Activated CD8-positive, alpha-beta memory T cell treated with anti-CD3 and anti-CD28 coated beads for 36 hours (primary cell): ENCODE measurements around the gene CHMP6. TPM values are rescaled to one million over a fixed set of nuclear protein-coding genes. Genes with fewer than 3 reads are reported as not detected.

Experiments used
- CTCF ChIA-PET: fragments of 350-600 bp; sonication (Branson Sonifier 250); formaldehyde crosslinking; loops from one replicate; lab custom pipeline; 2021; ENCODE audit warnings: antibody characterized with exemption; lab: Charles Lee
- POLR2A ChIA-PET: fragments of 350-600 bp; sonication (Branson Sonifier 250); formaldehyde crosslinking; loops from one replicate; lab custom pipeline; 2021; ENCODE audit warnings: antibody characterized with exemption; lab: Charles Lee
- total RNA-seq, 2 experiments: library from RNA; stranded (reverse); gene quantifications; one replicate each; pipeline ENCODE4 v1.2.3, GENCODE V29; 2021

The CHMP6 gene
- total RNA-seq, 2 experiments from 2014 or later = 25.6 TPM

DNA sequence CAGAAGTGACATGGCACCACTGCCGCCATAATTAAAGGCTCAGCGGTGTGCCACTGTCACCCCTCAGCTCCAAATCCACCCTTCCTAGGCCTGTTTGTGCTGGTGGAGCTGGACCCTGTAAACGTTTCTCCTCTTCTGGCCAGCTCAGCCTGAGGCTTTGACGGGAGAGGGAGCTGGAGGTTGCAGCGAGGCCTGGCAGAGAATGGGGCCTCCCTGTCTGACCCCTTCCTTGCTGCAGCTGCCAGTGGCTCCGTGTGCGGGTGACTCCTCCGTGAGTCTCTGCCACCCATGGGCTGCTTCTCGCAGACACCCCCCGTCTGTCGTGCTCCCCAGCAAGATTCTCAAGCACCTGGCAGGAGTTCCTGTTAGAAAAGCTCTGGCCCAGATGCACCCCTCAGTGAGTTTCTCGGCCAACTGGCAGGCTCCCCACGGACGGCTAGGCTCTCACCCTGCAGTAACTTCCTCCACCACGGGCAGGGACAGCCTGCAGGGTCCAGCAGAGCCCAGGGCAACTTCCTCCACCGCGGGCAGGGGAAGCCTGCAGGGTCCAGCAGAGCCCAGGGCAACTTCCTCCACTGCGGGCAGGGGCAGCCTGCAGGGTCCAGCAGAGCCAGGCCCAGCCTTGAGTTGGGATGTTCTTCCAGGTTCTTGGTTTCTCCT, 4.7 kb upstream of the CHMP6 start:
- POLR2A ChIA-PET = no interaction called here
- CTCF ChIA-PET = interaction anchor here (1.0 to 3.3 kb wide), 2 partner anchors 108 to 115 kb away, joined by 3 to 8 read pairs; no protein-coding TSS in a partner anchor

DNA sequence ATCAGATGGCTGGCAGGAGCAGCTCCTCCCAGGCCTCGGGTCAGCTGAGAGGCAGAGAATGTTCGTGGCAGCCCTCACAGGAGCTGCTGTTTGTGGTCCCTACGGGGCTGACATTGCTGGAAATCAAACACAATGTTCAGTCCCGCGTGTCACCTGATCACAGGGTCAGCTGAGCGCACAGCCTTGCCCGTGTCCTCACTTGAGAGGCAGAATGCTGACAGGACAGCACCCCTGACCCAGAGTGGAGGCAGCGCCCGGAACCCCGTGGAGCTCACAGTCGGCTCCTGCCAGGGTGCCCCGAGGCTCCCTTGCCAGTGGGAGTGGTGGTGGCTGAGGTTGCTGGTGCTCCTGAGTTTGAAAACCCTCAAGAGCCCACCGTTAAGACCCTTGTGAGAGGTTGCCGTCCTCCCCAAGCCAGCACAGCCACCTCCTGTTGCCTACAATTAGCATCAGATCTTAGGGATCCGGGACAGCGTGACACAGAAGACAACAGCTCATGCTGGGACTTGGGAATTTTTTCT, 3.6 kb upstream of the CHMP6 start:
- ChIA-PET CTCF (interaction anchor here (0.8 to 3.3 kb wide), 6 partner anchors 34 to 561 kb away, joined by 3 to 8 read pairs (median 4); no protein-coding TSS in a partner anchor), POLR2A (no interaction called here)

- ChIA-PET CTCF (interaction anchor here (0.8 to 3.3 kb wide), 8 partner anchors 17 to 562 kb away, joined by 3 to 8 read pairs (median 4); no protein-coding TSS in a partner anchor), POLR2A (interaction anchor here (1.0 kb wide), 1 partner anchor 562 kb away, joined by 3 read pairs; no protein-coding TSS in a partner anchor)
Measured at GRCh38 chr17:80989586-80989913, 2.1 kb upstream of the CHMP6 start.

DNA sequence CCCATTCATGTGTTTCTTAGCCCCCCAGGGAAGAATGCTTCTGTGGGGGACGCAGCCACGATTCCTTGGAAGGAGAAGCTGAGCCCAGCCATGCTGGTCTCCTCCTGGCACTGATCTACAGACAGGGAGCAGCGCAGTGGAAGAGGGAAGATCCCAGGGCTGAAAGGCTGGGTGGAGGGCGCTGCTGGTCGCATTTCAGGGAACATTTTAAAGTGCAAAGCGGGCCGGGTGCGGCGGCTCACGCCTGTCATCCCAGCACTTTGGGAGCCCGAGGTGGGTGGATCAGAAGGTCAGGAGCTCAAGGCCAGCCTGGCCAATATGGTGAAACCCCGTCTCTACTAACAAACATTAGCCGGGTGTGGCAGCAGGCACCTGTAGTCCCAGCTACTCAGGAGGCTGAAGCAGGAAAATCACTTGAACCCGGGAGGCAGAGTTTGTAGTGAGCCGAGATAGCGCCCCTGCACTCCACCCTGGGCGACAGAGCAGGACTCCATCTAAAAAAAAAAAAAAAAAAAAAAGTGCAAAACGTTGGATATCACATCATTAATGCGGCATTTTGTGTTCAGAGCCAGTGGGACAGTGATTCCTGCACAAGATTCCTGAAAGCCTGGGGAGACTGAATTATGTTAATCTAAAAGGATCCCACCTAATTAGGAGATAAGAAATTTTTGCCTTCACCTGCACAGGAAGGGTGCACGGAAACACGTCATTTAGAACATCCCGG, 558 bp upstream of the CHMP6 start:
- ChIA-PET CTCF (interaction anchor here (0.6 to 1.4 kb wide), 5 partner anchors 10 to 622 kb away, joined by 3 to 4 read pairs (median 3); no protein-coding TSS in a partner anchor), POLR2A (interaction anchor here (0.6 to 1.3 kb wide), 4 partner anchors 27 to 421 kb away, joined by 3 to 5 read pairs (median 4); partner anchors contain the start of gene CEP131)

DNA sequence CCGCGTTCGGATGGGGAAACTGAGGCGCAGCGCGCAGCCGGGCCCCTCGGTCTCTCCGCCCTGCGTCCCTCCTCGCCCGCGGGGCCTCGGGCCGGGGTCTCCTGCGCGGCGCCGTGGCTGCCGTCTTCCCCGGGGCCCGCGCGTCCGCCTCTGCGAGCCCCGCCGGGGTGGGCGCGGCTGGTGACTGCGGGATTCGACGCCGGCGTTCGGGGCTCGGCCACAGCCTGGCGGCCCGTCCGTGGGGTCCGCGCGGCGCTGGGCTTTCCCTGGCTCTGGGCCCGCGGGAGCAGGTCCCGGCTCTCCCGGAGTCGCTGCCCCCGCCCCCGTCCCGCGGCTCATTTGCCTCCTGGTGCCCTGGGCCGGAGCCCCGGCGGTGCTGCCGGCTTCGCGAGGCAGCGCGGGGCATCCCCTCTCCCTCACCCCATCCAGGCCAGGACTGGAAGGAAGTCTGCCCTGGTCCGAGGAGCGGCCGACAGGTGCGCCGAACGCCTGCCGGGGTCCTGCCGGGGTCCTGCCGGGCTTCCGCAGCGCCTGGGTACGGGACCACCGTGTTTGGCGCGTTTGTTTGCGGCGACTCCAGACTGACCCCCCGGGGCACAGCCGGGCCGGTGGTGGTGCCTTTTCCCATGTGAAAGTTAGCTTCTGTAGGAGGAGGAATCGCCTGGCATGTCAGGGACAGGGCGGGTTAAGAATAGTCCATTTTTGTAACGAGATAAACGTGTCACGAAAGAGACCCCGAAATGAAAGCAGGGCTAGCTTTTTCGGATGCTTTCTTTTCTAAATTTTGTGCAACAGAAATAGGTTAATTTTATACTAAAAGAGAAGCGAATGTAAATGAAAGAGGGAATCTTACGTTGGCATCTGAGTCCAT, 671 bp downstream of the CHMP6 start:
- CTCF ChIA-PET = interaction anchor here (1.1 kb wide), 1 partner anchor 577 kb away, joined by 3 read pairs; the partner anchor contains the start of gene ENDOV
- POLR2A ChIA-PET = interaction anchor here (1.0 to 1.3 kb wide), 2 partner anchors 26 to 231 kb away, joined by 3 to 5 read pairs; partner anchors contain the start of gene CEP131

DNA sequence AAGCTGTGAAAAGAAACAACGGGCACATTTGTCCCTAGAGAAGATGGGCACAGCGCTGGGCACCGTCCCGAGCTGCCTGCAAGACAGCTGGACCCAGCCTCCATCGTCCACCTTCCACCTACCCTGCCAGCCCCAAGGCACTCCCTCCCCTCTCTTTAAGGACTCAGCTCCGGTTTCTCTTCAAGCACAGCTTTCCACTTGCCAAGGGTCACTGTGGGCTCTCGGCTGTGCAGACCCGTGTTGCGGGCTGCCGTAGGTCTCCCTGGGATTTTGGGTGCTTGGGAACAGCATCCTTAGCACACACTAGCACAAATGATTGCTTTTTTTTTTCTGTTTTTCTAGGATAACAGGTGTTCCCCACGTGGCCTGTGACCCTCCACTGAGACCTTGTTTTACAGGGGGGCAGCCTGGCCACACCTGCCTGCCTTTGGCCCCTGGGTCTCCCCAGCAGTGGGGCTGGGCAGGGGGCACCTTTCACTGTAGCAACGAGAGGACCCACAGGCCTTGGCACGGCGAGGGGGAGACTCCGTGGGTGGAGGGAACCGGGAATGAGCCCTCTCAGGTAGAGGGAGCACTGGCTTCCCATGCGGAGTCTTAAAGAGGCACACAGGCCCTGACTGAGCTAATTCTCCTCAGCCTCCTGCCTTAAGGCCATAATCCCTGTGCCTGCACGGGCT, 1.4 kb downstream of the CHMP6 start:
- POLR2A ChIA-PET = no interaction called here
- CTCF ChIA-PET = interaction anchor here (1.1 kb wide), 1 partner anchor 578 kb away, joined by 3 read pairs; the partner anchor contains the start of gene ENDOV

GRCh38 chr17:80995131-80995530, 3.5 kb downstream of the CHMP6 start:
- ChIA-PET CTCF (interaction anchor here (1.7 kb wide), 1 partner anchor 107 kb away, joined by 6 read pairs; no protein-coding TSS in a partner anchor), POLR2A (interaction anchor here (0.5 kb wide), 1 partner anchor 275 kb away, joined by 5 read pairs; no protein-coding TSS in a partner anchor)

- CTCF ChIA-PET = no interaction called here
- POLR2A ChIA-PET = no interaction called here
Measured at GRCh38 chr17:80996422-80997305, 5.0 kb downstream of the CHMP6 start.

DNA sequence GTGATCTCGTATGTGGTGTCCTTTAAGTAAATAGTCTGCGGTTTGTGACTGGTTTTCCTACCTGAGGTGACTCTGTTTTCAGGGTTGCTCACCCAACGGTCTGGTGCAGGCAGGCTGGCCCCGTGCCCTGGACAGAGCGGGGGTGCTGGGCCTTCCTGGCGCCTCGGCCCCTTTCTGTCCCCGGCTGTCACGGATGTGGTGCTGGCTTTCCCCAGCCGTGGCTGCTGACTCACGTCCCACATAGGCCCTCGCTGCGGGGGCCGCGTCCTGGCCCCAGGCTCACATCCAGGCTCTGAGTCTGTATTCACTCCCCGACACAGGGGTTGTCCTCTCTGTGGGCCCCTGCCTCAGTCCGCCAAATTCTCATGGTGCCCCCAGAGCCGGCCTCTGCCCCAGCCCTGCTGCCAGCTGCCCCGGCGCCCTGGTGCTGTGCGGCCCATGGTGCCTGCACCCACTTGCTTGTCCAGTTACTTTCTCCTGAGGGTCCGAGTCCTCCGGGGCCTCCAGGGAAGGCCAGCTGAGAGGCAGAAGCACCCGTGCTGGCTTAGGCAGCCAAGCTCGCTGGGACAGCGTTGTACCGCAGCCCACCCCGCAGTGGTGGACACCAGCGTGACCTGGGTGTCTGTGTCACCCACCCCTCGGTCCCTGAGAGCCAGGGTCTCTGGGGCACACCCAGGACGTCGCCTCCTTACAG, 5.9 kb downstream of the CHMP6 start:
- ChIA-PET CTCF (no interaction called here), POLR2A (no interaction called here)

DNA sequence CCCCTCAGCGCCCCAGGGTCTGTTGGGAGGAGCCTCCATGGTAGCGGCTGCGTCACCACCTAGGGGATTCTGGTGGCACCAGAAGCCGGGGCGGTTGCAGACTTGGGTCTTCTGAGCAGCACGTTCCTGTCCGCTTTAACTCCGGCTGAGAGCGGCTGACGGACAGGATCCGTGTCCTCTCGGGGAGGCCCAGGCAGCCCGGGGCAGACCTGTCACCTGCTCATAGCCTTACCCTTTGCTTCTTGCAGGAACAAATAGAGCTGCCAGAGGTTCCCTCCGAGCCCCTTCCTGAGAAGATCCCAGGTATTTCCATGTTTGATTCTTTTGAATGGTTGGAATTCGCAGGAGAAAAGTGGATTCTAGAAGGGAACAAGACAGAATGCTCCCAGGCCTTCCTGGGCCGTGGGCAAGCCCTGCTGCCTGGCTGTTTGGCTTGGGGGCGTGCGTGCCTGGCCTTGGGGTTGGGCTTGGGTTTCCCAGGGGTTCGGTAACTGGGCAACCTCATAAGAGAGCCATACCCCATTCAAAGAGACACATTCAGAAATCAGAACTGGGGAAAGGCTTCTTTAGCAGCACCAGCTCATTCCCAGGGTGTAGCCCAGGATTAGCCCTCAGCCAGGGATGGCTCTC, 6.6 kb downstream of the CHMP6 start:
- POLR2A ChIA-PET = no interaction called here
- CTCF ChIA-PET = no interaction called here

DNA sequence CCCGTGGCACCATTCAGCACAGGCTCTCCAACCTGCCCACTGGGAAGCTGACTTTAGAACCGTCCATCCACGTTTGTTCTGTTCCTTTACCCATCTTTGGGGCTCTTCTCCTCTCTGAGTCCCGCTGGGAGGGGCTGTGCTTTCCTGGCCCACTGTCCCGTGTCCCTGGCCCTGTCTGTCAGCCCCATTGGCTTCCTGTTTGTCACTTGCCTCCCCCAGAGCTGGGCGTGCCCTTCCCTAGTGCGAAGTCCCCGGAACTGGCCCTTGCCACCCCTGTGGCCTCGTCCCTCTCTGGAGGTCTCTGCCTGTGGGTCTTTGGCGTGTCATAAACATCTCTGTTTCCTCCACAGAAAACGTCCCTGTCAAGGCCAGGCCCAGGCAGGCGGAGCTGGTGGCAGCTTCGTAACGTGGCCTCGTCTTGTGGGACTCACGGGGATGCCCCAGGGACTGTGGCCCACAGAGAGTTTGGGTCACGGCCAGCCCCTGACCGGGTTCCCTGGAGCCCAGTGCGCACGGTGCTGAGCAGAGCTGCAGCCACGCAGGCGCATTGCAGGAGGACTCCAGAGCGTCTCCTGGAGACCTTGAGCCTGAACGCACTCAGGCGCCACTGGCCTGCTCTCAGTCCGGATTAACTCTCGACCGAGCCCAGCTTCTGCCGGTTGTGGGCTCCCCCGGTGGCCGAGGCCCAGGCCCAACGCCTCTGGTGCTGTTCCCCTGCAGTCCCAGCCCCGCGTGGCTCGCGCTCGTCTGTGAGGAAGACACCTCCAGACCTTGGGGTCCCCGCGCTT, 7.3 kb downstream of the CHMP6 start:
- POLR2A ChIA-PET = no interaction called here

GRCh38 chr17:80999536-81000333, 8.1 kb downstream of the CHMP6 start:
- ChIA-PET CTCF (no interaction called here), POLR2A (no interaction called here)

More for the DNA sequence above, 7.3 kb downstream of the CHMP6 start:
- CTCF ChIA-PET = no interaction called here

DNA sequence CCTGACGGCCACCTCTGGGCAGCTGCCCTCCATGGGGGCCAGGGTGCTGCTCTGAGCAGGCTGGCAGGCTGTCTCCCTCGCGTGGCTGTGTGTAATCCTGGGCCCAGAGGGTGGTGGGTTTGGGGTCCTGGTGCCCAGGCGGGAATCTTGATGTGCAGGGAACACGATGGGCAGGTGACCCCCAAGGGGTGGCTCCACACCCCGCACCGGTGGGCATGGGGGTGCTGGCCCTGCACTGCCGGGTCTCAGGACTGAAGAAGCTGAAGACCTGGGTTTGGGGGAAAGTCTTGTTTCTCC, 8.6 kb downstream of the CHMP6 start:
- ChIA-PET CTCF (no interaction called here), POLR2A (no interaction called here)

DNA sequence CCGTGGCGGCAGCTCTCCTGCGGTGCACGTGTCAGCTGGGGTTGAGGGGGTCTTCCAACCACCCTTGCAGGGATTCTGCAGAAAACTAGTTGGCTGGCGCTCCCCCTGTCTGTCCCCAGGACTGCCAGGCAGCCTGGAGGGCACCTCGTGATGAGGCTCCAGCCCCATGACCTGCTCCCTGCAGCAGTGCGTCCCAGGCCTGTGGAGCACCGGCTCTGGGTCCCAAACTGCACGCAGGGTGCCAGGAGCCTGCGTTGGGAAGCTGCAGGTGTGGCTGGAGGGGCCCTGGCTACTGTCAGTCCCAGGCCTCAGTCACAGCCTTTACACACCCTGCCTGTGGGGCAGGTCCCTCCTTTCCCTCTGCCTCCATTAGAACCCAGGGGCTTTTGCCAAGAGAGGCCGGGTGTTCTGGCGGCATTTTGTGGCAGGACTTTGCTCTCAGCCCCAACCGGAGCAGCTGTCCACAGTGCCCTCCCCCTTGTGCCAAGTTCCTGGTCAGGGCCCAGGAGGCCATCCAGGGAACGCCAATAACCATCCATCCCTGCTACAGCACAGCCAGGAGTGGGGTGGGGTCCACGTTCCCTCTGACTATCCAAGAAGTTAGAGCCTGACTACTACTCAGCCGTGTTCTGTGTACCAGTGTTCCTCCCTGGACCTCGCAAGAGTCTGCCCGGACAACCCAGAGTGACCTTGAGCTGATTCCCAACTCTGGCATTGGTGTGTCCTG, 9.2 kb downstream of the CHMP6 start:
- ChIA-PET CTCF (no interaction called here), POLR2A (no interaction called here)

- ChIA-PET POLR2A (no interaction called here), CTCF (no interaction called here)
Measured at GRCh38 chr17:81002013-81002384, 10.4 kb downstream of the CHMP6 start.
